HepG2 (cell line): ENCODE measurements around the gene IPO13. TPM values are rescaled to one million over a fixed set of nuclear protein-coding genes. Genes with fewer than 3 reads are reported as not detected.

Experiments used
- ATAC-seq: fragments of 200-7000 bp; cut with Tn5 transposase; 3 replicates; pipeline ENCODE4 v1.9.1; 2020; ENCODE audit warnings: mild to moderate bottlenecking, moderate library complexity
- BruUV-seq: library from RNA; stranded (reverse); fragments of 400-500 nt; replicated peaks from 2 replicates; lab custom pipeline; 2021; lab: Mats Ljungman, UMichigan
- CTCF ChIA-PET: fragments of 300-600 bp; formaldehyde crosslinking; extraction: SDS; loops from one replicate; lab custom pipeline; 2021; ENCODE audit warnings: low total read pairs, inconsistent platforms, low intra/inter-chr PET ratio; lab: Yijun Ruan, JAX
- POLR2A ChIA-PET: fragments of 350-600 bp; sonication (Branson Sonifier 250); formaldehyde crosslinking; loops from one replicate; lab custom pipeline; 2020; ENCODE audit warnings: antibody characterized with exemption, inconsistent platforms; lab: Yijun Ruan, JAX
- DNase-seq: peaks from one replicate; pipeline ENCODE4 v3.0.0-alpha.2; 2015; ENCODE audit warnings: low spot score
- FAIRE-seq: peaks from 3 replicates; lab custom pipeline; 2011; peaks lifted over from hg19 to GRCh38; lab: Jason Lieb, UNC
- H2AFZ ChIP-seq: one replicate; pipeline ENCODE4 v1.6.1; 2011; ENCODE audit warnings: low read length, inconsistent platforms
- H3K27ac ChIP-seq: fragments of 300-600 bp; 3 replicates; pipeline ENCODE4 v1.8.0; 2011; ENCODE audit warnings: mixed run types, mild to moderate bottlenecking, mixed read lengths, low read length, inconsistent platforms; ENCODE audit not compliant: insufficient read depth; ENCODE audit errors: extremely low read length
- H3K27me3 ChIP-seq, 2 experiments: fragments of 200-600 bp in 1 of 2; 2 replicates in 1 of 2; 3 replicates in 1 of 2; pipeline versions ENCODE4 v1.6.0 to v1.8.0; 2011; ENCODE audit warnings: low read length in 2 of 2, mild to moderate bottlenecking in 2 of 2, moderate library complexity in 2 of 2, inconsistent platforms in 1 of 2; ENCODE audit not compliant: insufficient read depth in 2 of 2, control insufficient read depth in 1 of 2
- H3K36me3 ChIP-seq, 2 experiments: fragments of 200-600 bp in 1 of 2; replicated peaks in 1 of 2; 2 replicates in 1 of 2; 3 replicates in 1 of 2; pipeline versions ENCODE4 v1.5.1 to v1.8.0; 2011; ENCODE audit warnings: low read length in 2 of 2, inconsistent platforms in 1 of 2; ENCODE audit not compliant: insufficient read depth in 2 of 2, control insufficient read depth in 1 of 2
- H3K4me1 ChIP-seq: 2 replicates; pipeline ENCODE4 v1.5.1; 2012; ENCODE audit warnings: low read length, inconsistent platforms; ENCODE audit not compliant: insufficient read depth
- H3K4me2 ChIP-seq: 2 replicates; pipeline ENCODE4 v1.6.0; 2011; ENCODE audit warnings: low read depth, low read length, inconsistent platforms
- H3K4me3 ChIP-seq, 3 experiments: fragments of 200-600 bp in 1 of 3; sonication (generic), shearing (Covaris generic) in 1 of 3; replicated peaks in 1 of 3; 2 replicates each; pipeline ENCODE4 v1.5.1; 2011 to 2016; ENCODE audit warnings: low read length in 3 of 3, inconsistent platforms in 2 of 3, low read depth in 2 of 3, mild to moderate bottlenecking in 2 of 3, control low read depth in 1 of 3, mixed read lengths in 1 of 3; ENCODE audit not compliant: insufficient read depth in 1 of 3
- H3K79me2 ChIP-seq: one replicate; pipeline ENCODE4 v1.6.1; 2011; ENCODE audit warnings: low read length, inconsistent platforms; ENCODE audit not compliant: insufficient read depth
- H3K9ac ChIP-seq: 2 replicates; pipeline ENCODE4 v1.6.0; 2011; ENCODE audit warnings: mild to moderate bottlenecking, low read depth, low read length, inconsistent platforms; ENCODE audit not compliant: insufficient read depth
- H3K9me3 ChIP-seq: 2 replicates; pipeline ENCODE4 v1.5.1; 2012; ENCODE audit warnings: mild to moderate bottlenecking, low read length
- H4K20me1 ChIP-seq: 2 replicates; pipeline ENCODE4 v1.6.0; 2011; ENCODE audit warnings: inconsistent platforms, mild to moderate bottlenecking, low read length, moderate library complexity; ENCODE audit not compliant: insufficient read depth
- AGO2 ChIP-seq: fragments of 200-400 bp; formaldehyde crosslinking; optimal IDR thresholded peaks from 2 replicates; pipeline ENCODE3; 2017; ENCODE audit warnings: mild to moderate bottlenecking, low read depth, low read length, moderate library complexity
- ATF2 ChIP-seq: sonication (generic); formaldehyde crosslinking; IDR thresholded peaks from 2 replicates; pipeline ENCODE4 v1.4.0; 2020; ENCODE audit warnings: missing genetic modification reagents
- BORCS8-MEF2B ChIP-seq: sonication (generic); formaldehyde crosslinking; IDR thresholded peaks from 2 replicates; pipeline ENCODE4 v1.8.0; 2022; ENCODE audit warnings: mild to moderate bottlenecking, missing genetic modification reagents
- MAZ ChIP-seq, 2 experiments: sonication (generic) in 1 of 2; formaldehyde crosslinking in 1 of 2; IDR thresholded peaks; 2 replicates each; pipeline versions ENCODE4 v1.5.0 to v1.6.1; 2012 to 2020; ENCODE audit warnings: low read depth in 2 of 2, mild to moderate bottlenecking in 2 of 2, borderline replicate concordance in 1 of 2, improper control_type of control experiment in 1 of 2, low read length in 1 of 2, missing genetic modification reagents in 1 of 2, moderate library complexity in 1 of 2
- NFYC ChIP-seq: IDR thresholded peaks from 2 replicates; pipeline ENCODE4 v1.6.1; 2016; ENCODE audit warnings: missing genetic modification reagents, missing compliant biosample characterization
- NONO ChIP-seq, 2 experiments: fragments of 450-650 bp in 1 of 2; sonication (generic) in 1 of 2; formaldehyde crosslinking in 1 of 2; IDR thresholded peaks in 1 of 2; conservative IDR thresholded peaks in 1 of 2; 2 replicates each; pipeline versions ENCODE4 v1.6.1 to v1.8.0; 2017 to 2022; ENCODE audit warnings: mild to moderate bottlenecking in 1 of 2, missing genetic modification reagents in 1 of 2, moderate library complexity in 1 of 2
- PHB2 ChIP-seq: fragments of 450-650 bp; IDR thresholded peaks from 2 replicates; pipeline ENCODE4 v1.6.1; 2018; ENCODE audit not compliant: partially characterized antibody
- POGZ ChIP-seq: sonication (generic); formaldehyde crosslinking; IDR thresholded peaks from 2 replicates; pipeline ENCODE4 v1.4.0; 2020; ENCODE audit warnings: mild to moderate bottlenecking, missing genetic modification reagents
- ZBTB39 ChIP-seq: sonication (generic); formaldehyde crosslinking; IDR thresholded peaks from 2 replicates; pipeline ENCODE4 v1.5.0; 2020; ENCODE audit warnings: missing genetic modification reagents
- ZNF318 ChIP-seq: sonication (generic); formaldehyde crosslinking; IDR thresholded peaks from 2 replicates; pipeline ENCODE4 v1.4.0; 2020; ENCODE audit warnings: mild to moderate bottlenecking, missing genetic modification reagents
- ZZZ3 ChIP-seq: sonication (generic); formaldehyde crosslinking; IDR thresholded peaks from 2 replicates; pipeline ENCODE4 v1.4.0; 2020; ENCODE audit warnings: missing genetic modification reagents, mild to moderate bottlenecking, borderline replicate concordance
- WGBS: methylation state at CpG from one replicate; pipeline ENCODE4 v1.1.6; 2017; ENCODE audit warnings: low lambda C conversion rate; 5-methylcytosine and 5-hydroxymethylcytosine counted together
- in situ Hi-C: cut with HindIII; loops from 2 replicates; pipeline ENCODE4 v1.10.0; 2017; ENCODE audit warnings: low pct_unique_long_range_greater_than_20kb; ENCODE audit not compliant: extremely low pct_ligation_motif_present
- intact Hi-C: fragments of 100-400 bp; cut with micrococcal nuclease; formaldehyde crosslinking; loops from one replicate; pipeline ENCODE4 v1.10.0; 2022; ENCODE audit not compliant: unreplicated experiment
- polyA plus RNA-seq, 8 experiments: library from polyadenylated mRNA; depleted of rRNA in 3 of 8; stranded (reverse) in 7 of 8; unstranded in 1 of 8; fragments of >200 nt; fragmentation: Illumina TruSeq in 4 of 8; extraction: Trizol in 4 of 8; gene quantifications; 2 replicates each; pipeline versions ENCODE4 v1.2.1 to v1.2.3, GENCODE V29; 2011 to 2016; ENCODE audit warnings: low read depth in 4 of 8, missing spikeins in 1 of 8, mixed read lengths in 1 of 8; ENCODE audit not compliant: insufficient read depth in 1 of 8
- total RNA-seq, 5 experiments: library from RNA; depleted of rRNA; stranded (reverse); fragments of >200 nt; fragmentation: Illumina TruSeq; extraction: Trizol; gene quantifications; 2 replicates each; pipeline ENCODE4 v1.2.3, GENCODE V29; 2016; ENCODE audit warnings: low read depth in 1 of 5

Gene IPO13
- total and polyA plus RNA-seq, 2 of the 13 experiments (the other 11 are each of a cell fraction or from before 2014, with no cell fraction given): 12.9 to 15.6 TPM

- TF ChIP-seq ATF2 (CRISPR knock-in tag): no peak
- no peak for TF ChIP-seq ZZZ3
Measured at GRCh38 chr1:43919906-43920305, 26.8 kb upstream of the IPO13 start (continued).

GRCh38 chr1:43921022-43921421, 25.7 kb upstream of the IPO13 start:
- intact Hi-C loops: no loop called here
- H3K9me3 ChIP-seq: no peaks in the 10 kb centered on the region
- no peak overlapping the region for H3K4me2 ChIP-seq
- FAIRE-seq: no peak
- CTCF ChIA-PET: no interaction called here
- no peak overlapping the region for H3K4me3 ChIP-seq
- no peaks in the 10 kb centered on the region for H3K79me2 ChIP-seq
- in situ Hi-C loops: no loop called here
- H3K4me1 ChIP-seq: no peaks in the 10 kb centered on the region
- BruUV-seq: no TSS peak
- no peaks in the 10 kb centered on the region for H3K27me3 ChIP-seq
- peak; percentile 22; the same call in 1 of the 3 replicates for ATAC-seq
- H3K36me3 ChIP-seq: peaks cover 0 to 3% of the 10 kb centered on the region in 2 experiments; a peak in 1 of 5 replicates
- POLR2A ChIA-PET: no interaction called here
- no peaks in the 10 kb centered on the region for H4K20me1 ChIP-seq
- DNase-seq: no peak
- H2AFZ ChIP-seq: no peak overlapping the region
- H3K9ac ChIP-seq: no peak overlapping the region
- WGBS: 93% methylated on average over 6 of the region's 6 CpGs
- H3K27ac ChIP-seq: no peak overlapping the region
- TF ChIP-seq AGO2: no peak
- TF ChIP-seq MAZ (IDR thresholded peaks at IDR 0.05; ENCODE audit: borderline replicate concordance, low read depth, low read length): no peak
- TF ChIP-seq MAZ (CRISPR knock-in tag; IDR thresholded peaks at IDR 0.05; ENCODE audit: low read depth): no peak
- no peak for TF ChIP-seq NONO (IDR thresholded peaks at IDR 0.05)
- TF ChIP-seq NONO (CRISPR knock-in tag; conservative IDR thresholded peaks at IDR 0.05): no peak
- no peak for TF ChIP-seq BORCS8-MEF2B (CRISPR knock-in tag)
- TF ChIP-seq NFYC: no peak
- TF ChIP-seq ZNF318 (CRISPR knock-in tag): no peak
- TF ChIP-seq POGZ (CRISPR knock-in tag): no peak
- no peak for TF ChIP-seq ZBTB39 (CRISPR knock-in tag)
- no peak for TF ChIP-seq PHB2
